ENCODE measurements around the gene FCRL5. TPM values are rescaled to one million over a fixed set of nuclear protein-coding genes. Genes with fewer than 3 reads are reported as not detected.
"Not testable (repeated sequence)": the region's sequence is repeated elsewhere in the genome, so short reads cannot be mapped to it uniquely, and the experiment has no call there.

FCRL5 gene
- total and polyA plus RNA-seq, 2 experiments from 2014 or later: not detected

- H3K4me3 ChIP-seq: no peak overlapping the region
- no peaks in the 10 kb centered on the region for H4K20me1 ChIP-seq (ENCODE audit: insufficient read depth, poor library complexity, severe bottlenecking)
- H3K4me2 ChIP-seq: no peak overlapping the region
- H3K79me2 ChIP-seq: no peaks in the 10 kb centered on the region
- no peak for TF ChIP-seq EZH2 (IDR thresholded peaks at IDR 0.05; ENCODE audit: borderline replicate concordance)
- TF ChIP-seq CTCF (IDR thresholded peaks at IDR 0.05; ENCODE audit: poor library complexity): no peak
- no peak for TF ChIP-seq EZH2phosphoT487 (IDR thresholded peaks at IDR 0.05; ENCODE audit: low read depth, severe bottlenecking, unreplicated experiment)
- no peak for DNase-seq (ENCODE audit: low spot score)
- H3K9me2 ChIP-seq (replicated peaks; ENCODE audit: insufficient read depth): no peaks in the 10 kb centered on the region
- no peaks in the 10 kb centered on the region for H3K9me3 ChIP-seq (ENCODE audit: low read depth)
- 85% methylated on average over 2 of the region's 2 CpGs for WGBS (ENCODE audit: low lambda C conversion rate, missing lambda C conversion rate)
- H3K36me3 ChIP-seq (replicated peaks; ENCODE audit: insufficient read depth, low read depth): no peaks in the 10 kb centered on the region
- no peaks in the 10 kb centered on the region for H3K4me1 ChIP-seq (ENCODE audit: insufficient read depth)
- H2AFZ ChIP-seq: no peak overlapping the region
- no peak overlapping the region for H3K27ac ChIP-seq
- no peaks in the 10 kb centered on the region for H3K27me3 ChIP-seq
Measured at GRCh38 chr1:157558119-157558518, 5.8 kb upstream of the FCRL5 start.

- H4K20me1 ChIP-seq (ENCODE audit: insufficient read depth, poor library complexity, severe bottlenecking); H3K27ac ChIP-seq; H3K9me2 ChIP-seq (replicated peaks; ENCODE audit: insufficient read depth); DNase-seq (ENCODE audit: low spot score); H3K4me1 ChIP-seq (ENCODE audit: insufficient read depth); H3K4me2 ChIP-seq; H3K4me3 ChIP-seq; H3K36me3 ChIP-seq (replicated peaks; ENCODE audit: insufficient read depth, low read depth); H3K27me3 ChIP-seq; H2AFZ ChIP-seq; H3K9me3 ChIP-seq (ENCODE audit: low read depth); H3K79me2 ChIP-seq: not testable (repeated sequence)
- WGBS (ENCODE audit: low lambda C conversion rate, missing lambda C conversion rate): 93% methylated on average over 1 of the region's 1 CpG
Measured at GRCh38 chr1:157548081-157548480, 4.2 kb downstream of the FCRL5 start.

DNA sequence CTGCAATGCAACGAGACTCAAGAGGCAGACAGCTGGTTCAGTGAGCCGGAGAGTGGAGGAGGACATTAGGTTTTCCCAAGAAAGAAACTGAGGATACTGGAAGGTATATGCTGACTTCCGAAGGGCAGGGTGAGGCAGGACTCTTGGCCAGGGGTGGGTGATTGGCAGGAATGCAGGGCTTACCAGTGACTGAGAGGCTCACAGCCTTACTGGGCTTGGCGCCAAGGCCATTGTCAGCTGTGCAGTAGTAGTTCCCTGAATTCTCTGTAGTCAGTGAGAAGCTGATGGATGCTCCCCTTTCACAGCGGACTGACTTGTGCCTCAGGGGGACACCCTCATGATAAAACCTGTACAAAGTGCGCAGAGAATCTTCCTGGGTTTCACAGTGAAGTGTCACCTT lies 9.6 kb downstream of the FCRL5 start:
- H3K4me2 ChIP-seq: no peak overlapping the region
- H4K20me1 ChIP-seq (ENCODE audit: insufficient read depth, poor library complexity, severe bottlenecking): no peaks in the 10 kb centered on the region
- H3K4me1 ChIP-seq (ENCODE audit: insufficient read depth): no peaks in the 10 kb centered on the region
- H3K27me3 ChIP-seq: no peaks in the 10 kb centered on the region
- no peak for TF ChIP-seq EZH2 (IDR thresholded peaks at IDR 0.05; ENCODE audit: borderline replicate concordance)
- TF ChIP-seq EZH2phosphoT487 (IDR thresholded peaks at IDR 0.05; ENCODE audit: low read depth, severe bottlenecking, unreplicated experiment): no peak
- no peak for TF ChIP-seq CTCF (IDR thresholded peaks at IDR 0.05; ENCODE audit: poor library complexity)
- H3K9me2 ChIP-seq (replicated peaks; ENCODE audit: insufficient read depth): no peaks in the 10 kb centered on the region
- no peaks in the 10 kb centered on the region for H3K9me3 ChIP-seq (ENCODE audit: low read depth)
- no peak overlapping the region for H2AFZ ChIP-seq
- no peak overlapping the region for H3K27ac ChIP-seq
- no peaks in the 10 kb centered on the region for H3K36me3 ChIP-seq (replicated peaks; ENCODE audit: insufficient read depth, low read depth)
- H3K79me2 ChIP-seq: no peaks in the 10 kb centered on the region
- H3K4me3 ChIP-seq: no peak overlapping the region
- 91% methylated on average over 6 of the region's 6 CpGs for WGBS (ENCODE audit: low lambda C conversion rate, missing lambda C conversion rate)
- DNase-seq (ENCODE audit: low spot score): no peak

DNA sequence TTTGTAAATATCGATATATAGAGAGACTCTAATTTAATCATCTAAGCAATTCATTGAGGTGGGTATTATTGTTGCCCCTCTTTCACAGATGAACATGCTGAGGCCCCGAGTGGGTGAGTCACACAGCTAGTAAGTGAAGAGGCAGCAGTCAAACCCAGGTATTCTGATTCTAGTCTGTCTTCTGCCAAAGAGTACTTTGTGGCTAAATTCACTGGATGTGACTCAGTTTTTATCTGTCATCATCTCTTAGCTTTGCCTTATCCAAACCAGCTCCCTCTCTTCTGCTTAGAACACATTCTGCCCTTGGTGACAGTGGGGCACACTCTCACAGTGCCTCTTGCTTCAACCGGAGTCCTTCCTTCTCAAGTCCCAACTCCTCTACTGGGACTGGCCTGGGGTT lies 11.5 kb downstream of the FCRL5 start:
- Histone ChIP-seq H3K4me2 (no peak overlapping the region), H3K4me3 (no peak overlapping the region), H3K79me2 (no peaks in the 10 kb centered on the region), H3K4me1 (ENCODE audit: insufficient read depth) (no peaks in the 10 kb centered on the region), H3K27ac (no peak overlapping the region), H3K9me2 (replicated peaks; ENCODE audit: insufficient read depth) (no peaks in the 10 kb centered on the region), H4K20me1 (ENCODE audit: insufficient read depth, poor library complexity, severe bottlenecking) (no peaks in the 10 kb centered on the region), H2AFZ (no peak overlapping the region), H3K36me3 (replicated peaks; ENCODE audit: insufficient read depth, low read depth) (no peaks in the 10 kb centered on the region), H3K9me3 (ENCODE audit: low read depth) (no peaks in the 10 kb centered on the region), H3K27me3 (no peaks in the 10 kb centered on the region)
- no peak for DNase-seq (ENCODE audit: low spot score)
- no peak for TF ChIP-seq CTCF (IDR thresholded peaks at IDR 0.05; ENCODE audit: poor library complexity)
- no peak for TF ChIP-seq EZH2 (IDR thresholded peaks at IDR 0.05; ENCODE audit: borderline replicate concordance)
- no peak for TF ChIP-seq EZH2phosphoT487 (IDR thresholded peaks at IDR 0.05; ENCODE audit: low read depth, severe bottlenecking, unreplicated experiment)
- 84% methylated on average over 3 of the region's 3 CpGs for WGBS (ENCODE audit: low lambda C conversion rate, missing lambda C conversion rate)
